Activated CD8-positive, alpha-beta memory T cell treated with anti-CD3 and anti-CD28 coated beads, Interleukin-2, amount 50 U/mL, for 48 hours (primary cell): ENCODE measurements around the gene SLC5A2.
"Not testable (repeated sequence)": the region's sequence is repeated elsewhere in the genome, so short reads cannot be mapped to it uniquely, and the experiment has no call there.

ENCODE experiments used
- DNase-seq: peaks from one replicate; pipeline ENCODE4 v3.0.0-alpha.2; 2020

Gene SLC5A2

GRCh38 chr16:31501226-31501965 is 18.5 kb downstream of the SLC5A2 start:
- no peak for DNase-seq

- DNase-seq: no peak
Measured at GRCh38 chr16:31501966-31502348, 19.0 kb downstream of the SLC5A2 start.

GRCh38 chr16:31502981-31503380 is 20.1 kb downstream of the SLC5A2 start:
- no peak for DNase-seq

GRCh38 chr16:31503555-31503954 is 20.6 kb downstream of the SLC5A2 start:
- not testable (repeated sequence) for DNase-seq

- DNase-seq: no peak
Measured at GRCh38 chr16:31504159-31504558, 21.2 kb downstream of the SLC5A2 start.

GRCh38 chr16:31505483-31505882 is 22.6 kb downstream of the SLC5A2 start:
- DNase-seq: no peak

- no peak for DNase-seq
Measured at GRCh38 chr16:31507617-31507928, 24.6 kb downstream of the SLC5A2 start.

GRCh38 chr16:31507929-31508705 is 25.2 kb downstream of the SLC5A2 start, which contains the start of gene RUSF1:
Gene RUSF1 (minus strand): TSS chr16:31508391. CDS start chr16:31508373, 18 bp downstream.
- peak; percentile 93 for DNase-seq

- no peak for DNase-seq
Measured at GRCh38 chr16:31508706-31509195, 25.8 kb downstream of the SLC5A2 start.

- DNase-seq: no peak
Measured at GRCh38 chr16:31513126-31513525, 30.2 kb downstream of the SLC5A2 start.

- no peak for DNase-seq
Measured at GRCh38 chr16:31513884-31514283, 31.0 kb downstream of the SLC5A2 start.

GRCh38 chr16:31517800-31518402 is 35.0 kb downstream of the SLC5A2 start:
- no peak for DNase-seq

GRCh38 chr16:31519759-31520431 is 37.0 kb downstream of the SLC5A2 start:
- no peak for DNase-seq

GRCh38 chr16:31521368-31521767 is 38.4 kb downstream of the SLC5A2 start:
- no peak for DNase-seq

- no peak for DNase-seq
Measured at GRCh38 chr16:31522071-31522470, 39.1 kb downstream of the SLC5A2 start.

- not testable (repeated sequence) for DNase-seq
Measured at GRCh38 chr16:31523768-31524167, 40.8 kb downstream of the SLC5A2 start.

GRCh38 chr16:31525113-31525512 is 42.2 kb downstream of the SLC5A2 start:
- no peak for DNase-seq

- no peak for DNase-seq
Measured at GRCh38 chr16:31527734-31528274, 44.9 kb downstream of the SLC5A2 start, which contains the start of gene AHSP. Gene AHSP (plus strand): TSS chr16:31527900. CDS start chr16:31528140, 240 bp downstream.

- DNase-seq: no peak
Measured at GRCh38 chr16:31528523-31529107, 45.7 kb downstream of the SLC5A2 start.

- DNase-seq: no peak
Measured at GRCh38 chr16:31529108-31529936, 46.4 kb downstream of the SLC5A2 start.

- DNase-seq: no peak
Measured at GRCh38 chr16:31529937-31530312, 47.0 kb downstream of the SLC5A2 start.
